Measurements from ENCODE around the gene RNF167. TPM values are rescaled to one million over a fixed set of nuclear protein-coding genes. Genes with fewer than 3 reads are reported as not detected.

Gene RNF167
- total and polyA plus RNA-seq, 2 of the 8 experiments (the other 6 are each of a cell fraction or from before 2014, with no cell fraction given), result 140 to 281 TPM

DNA sequence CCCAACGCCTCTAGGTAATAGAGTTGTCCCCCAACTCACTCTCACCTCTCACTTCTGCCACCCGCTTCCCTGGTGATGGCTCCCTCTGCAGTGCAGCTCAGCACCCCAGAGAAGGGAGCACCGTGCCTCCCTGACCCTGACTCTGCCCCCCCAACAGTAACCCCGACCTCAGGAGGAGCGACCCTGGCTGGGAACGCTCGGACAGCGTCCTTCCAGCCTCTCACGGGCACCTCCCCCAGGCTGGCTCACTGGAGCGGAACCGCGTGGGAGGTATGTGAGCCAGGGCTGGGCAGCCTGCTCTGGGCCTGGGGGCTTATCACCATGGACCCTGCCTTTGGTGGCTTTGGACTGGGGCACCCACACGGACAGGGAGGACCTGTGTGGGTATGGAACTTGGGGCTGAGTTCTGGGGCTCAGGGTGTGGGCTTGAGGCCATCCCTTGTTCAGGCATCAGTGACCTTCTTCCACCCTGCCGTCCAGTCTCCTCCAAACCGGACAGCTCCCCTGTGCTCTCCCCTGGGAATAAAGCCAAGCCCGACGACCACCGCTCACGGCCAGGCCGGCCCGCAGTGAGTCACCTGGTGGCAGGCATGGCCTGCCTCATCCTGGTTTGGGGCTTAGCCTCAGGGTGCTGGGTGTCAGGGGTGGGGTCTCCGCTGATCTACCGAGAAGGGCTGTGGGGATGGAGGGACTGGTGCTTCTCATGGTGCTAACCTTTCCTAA lies 47.4 kb upstream of the RNF167 start (continued):
- TF ChIP-seq, protein P1, sequence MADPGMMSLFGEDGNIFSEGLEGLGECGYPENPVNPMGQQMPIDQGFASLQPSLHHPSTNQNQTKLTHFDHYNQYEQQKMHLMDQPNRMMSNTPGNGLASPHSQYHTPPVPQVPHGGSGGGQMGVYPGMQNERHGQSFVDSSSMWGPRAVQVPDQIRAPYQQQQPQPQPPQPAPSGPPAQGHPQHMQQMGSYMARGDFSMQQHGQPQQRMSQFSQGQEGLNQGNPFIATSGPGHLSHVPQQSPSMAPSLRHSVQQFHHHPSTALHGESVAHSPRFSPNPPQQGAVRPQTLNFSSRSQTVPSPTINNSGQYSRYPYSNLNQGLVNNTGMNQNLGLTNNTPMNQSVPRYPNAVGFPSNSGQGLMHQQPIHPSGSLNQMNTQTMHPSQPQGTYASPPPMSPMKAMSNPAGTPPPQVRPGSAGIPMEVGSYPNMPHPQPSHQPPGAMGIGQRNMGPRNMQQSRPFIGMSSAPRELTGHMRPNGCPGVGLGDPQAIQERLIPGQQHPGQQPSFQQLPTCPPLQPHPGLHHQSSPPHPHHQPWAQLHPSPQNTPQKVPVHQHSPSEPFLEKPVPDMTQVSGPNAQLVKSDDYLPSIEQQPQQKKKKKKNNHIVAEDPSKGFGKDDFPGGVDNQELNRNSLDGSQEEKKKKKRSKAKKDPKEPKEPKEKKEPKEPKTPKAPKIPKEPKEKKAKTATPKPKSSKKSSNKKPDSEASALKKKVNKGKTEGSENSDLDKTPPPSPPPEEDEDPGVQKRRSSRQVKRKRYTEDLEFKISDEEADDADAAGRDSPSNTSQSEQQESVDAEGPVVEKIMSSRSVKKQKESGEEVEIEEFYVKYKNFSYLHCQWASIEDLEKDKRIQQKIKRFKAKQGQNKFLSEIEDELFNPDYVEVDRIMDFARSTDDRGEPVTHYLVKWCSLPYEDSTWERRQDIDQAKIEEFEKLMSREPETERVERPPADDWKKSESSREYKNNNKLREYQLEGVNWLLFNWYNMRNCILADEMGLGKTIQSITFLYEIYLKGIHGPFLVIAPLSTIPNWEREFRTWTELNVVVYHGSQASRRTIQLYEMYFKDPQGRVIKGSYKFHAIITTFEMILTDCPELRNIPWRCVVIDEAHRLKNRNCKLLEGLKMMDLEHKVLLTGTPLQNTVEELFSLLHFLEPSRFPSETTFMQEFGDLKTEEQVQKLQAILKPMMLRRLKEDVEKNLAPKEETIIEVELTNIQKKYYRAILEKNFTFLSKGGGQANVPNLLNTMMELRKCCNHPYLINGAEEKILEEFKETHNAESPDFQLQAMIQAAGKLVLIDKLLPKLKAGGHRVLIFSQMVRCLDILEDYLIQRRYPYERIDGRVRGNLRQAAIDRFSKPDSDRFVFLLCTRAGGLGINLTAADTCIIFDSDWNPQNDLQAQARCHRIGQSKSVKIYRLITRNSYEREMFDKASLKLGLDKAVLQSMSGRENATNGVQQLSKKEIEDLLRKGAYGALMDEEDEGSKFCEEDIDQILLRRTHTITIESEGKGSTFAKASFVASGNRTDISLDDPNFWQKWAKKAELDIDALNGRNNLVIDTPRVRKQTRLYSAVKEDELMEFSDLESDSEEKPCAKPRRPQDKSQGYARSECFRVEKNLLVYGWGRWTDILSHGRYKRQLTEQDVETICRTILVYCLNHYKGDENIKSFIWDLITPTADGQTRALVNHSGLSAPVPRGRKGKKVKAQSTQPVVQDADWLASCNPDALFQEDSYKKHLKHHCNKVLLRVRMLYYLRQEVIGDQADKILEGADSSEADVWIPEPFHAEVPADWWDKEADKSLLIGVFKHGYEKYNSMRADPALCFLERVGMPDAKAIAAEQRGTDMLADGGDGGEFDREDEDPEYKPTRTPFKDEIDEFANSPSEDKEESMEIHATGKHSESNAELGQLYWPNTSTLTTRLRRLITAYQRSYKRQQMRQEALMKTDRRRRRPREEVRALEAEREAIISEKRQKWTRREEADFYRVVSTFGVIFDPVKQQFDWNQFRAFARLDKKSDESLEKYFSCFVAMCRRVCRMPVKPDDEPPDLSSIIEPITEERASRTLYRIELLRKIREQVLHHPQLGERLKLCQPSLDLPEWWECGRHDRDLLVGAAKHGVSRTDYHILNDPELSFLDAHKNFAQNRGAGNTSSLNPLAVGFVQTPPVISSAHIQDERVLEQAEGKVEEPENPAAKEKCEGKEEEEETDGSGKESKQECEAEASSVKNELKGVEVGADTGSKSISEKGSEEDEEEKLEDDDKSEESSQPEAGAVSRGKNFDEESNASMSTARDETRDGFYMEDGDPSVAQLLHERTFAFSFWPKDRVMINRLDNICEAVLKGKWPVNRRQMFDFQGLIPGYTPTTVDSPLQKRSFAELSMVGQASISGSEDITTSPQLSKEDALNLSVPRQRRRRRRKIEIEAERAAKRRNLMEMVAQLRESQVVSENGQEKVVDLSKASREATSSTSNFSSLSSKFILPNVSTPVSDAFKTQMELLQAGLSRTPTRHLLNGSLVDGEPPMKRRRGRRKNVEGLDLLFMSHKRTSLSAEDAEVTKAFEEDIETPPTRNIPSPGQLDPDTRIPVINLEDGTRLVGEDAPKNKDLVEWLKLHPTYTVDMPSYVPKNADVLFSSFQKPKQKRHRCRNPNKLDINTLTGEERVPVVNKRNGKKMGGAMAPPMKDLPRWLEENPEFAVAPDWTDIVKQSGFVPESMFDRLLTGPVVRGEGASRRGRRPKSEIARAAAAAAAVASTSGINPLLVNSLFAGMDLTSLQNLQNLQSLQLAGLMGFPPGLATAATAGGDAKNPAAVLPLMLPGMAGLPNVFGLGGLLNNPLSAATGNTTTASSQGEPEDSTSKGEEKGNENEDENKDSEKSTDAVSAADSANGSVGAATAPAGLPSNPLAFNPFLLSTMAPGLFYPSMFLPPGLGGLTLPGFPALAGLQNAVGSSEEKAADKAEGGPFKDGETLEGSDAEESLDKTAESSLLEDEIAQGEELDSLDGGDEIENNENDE (IDR thresholded peaks at IDR 0.05; ENCODE audit: insufficient replicate concordance, low read length), result no peak
- TF ChIP-seq TAF1 (IDR thresholded peaks at IDR 0.05; ENCODE audit: low read depth, low read length), result no peak
